Tibial nerve (tissue), 4 donors: ENCODE data around the gene WFS1. TPM values are rescaled to one million over a fixed set of nuclear protein-coding genes. Genes with fewer than 3 reads are reported as not detected.

Experiments
- DNase-seq, 2 donors: peaks; one replicate each; pipeline ENCODE4 v3.0.0-alpha.2; 2019; ENCODE audit warnings: low spot score in 2 of 2
- H3K27ac ChIP-seq, 4 donors: fragments of 200-600 bp; sonication (generic) in 3 of 4; one replicate each; pipeline ENCODE4 v1.5.1; 2017 to 2019; ENCODE audit warnings: mild to moderate bottlenecking in 1 of 4
- H3K27me3 ChIP-seq, 2 donors: fragments of 200-600 bp; sonication (generic) in 1 of 2; one replicate each; pipeline versions ENCODE4 v1.5.1 to v1.6.0; 2017 to 2019
- H3K36me3 ChIP-seq, 3 donors: fragments of 200-600 bp; sonication (generic); one replicate each; pipeline ENCODE4 v1.5.1; 2018 to 2019
- H3K4me1 ChIP-seq, 4 donors: fragments of 200-600 bp; sonication (generic) in 3 of 4; one replicate each; pipeline ENCODE4 v1.5.1; 2017 to 2019
- H3K4me3 ChIP-seq, 4 donors: fragments of 200-600 bp; sonication (generic) in 3 of 4; one replicate each; pipeline ENCODE4 v1.5.1; 2017 to 2019; ENCODE audit warnings: mild to moderate bottlenecking in 1 of 4, moderate library complexity in 1 of 4
- H3K9me3 ChIP-seq, 4 donors: fragments of 200-600 bp; sonication (generic) in 3 of 4; one replicate each; pipeline ENCODE4 v1.5.1; 2017 to 2019
- CTCF ChIP-seq, 5 experiments: fragments of 200-600 bp in 3 of 5; fragments of 450-650 bp in 2 of 5; sonication (generic) in 3 of 5; IDR thresholded peaks; one replicate each; pipeline ENCODE4 v1.5.1; 2016 to 2019; ENCODE audit warnings: antibody characterized with exemption in 5 of 5, mild to moderate bottlenecking in 3 of 5, moderate library complexity in 2 of 5
- EP300 ChIP-seq, 2 donors: sonication (generic); formaldehyde crosslinking; IDR thresholded peaks; one replicate each; pipeline ENCODE4 v1.6.1; 2017; ENCODE audit warnings: antibody characterized with exemption in 2 of 2, mild to moderate bottlenecking in 1 of 2
- POLR2A ChIP-seq, 2 donors: fragments of 450-650 bp; IDR thresholded peaks; one replicate each; pipeline ENCODE4 v1.6.1; 2017; ENCODE audit warnings: antibody characterized with exemption in 2 of 2, mild to moderate bottlenecking in 2 of 2, moderate library complexity in 2 of 2
- WGBS, 2 donors: methylation state at CpG; one replicate each; pipeline ENCODE4 v1.1.5; 2018; 5-methylcytosine and 5-hydroxymethylcytosine counted together
- total RNA-seq, 4 donors: library from RNA; depleted of rRNA; stranded (reverse); fragments of >200 nt; gene quantifications; one replicate each; pipeline ENCODE4 v1.1.0, GENCODE V29; 2016

Gene WFS1
- total RNA-seq, 4 donors from 2014 or later = 52.8 to 125 (median 57.9) TPM

- DNase-seq = no peak
- Histone ChIP-seq H3K9me3 (no peaks in the 10 kb centered on the region), H3K4me3 (no peak overlapping the region), H3K27ac (no peak overlapping the region), H3K4me1 (no peaks in the 10 kb centered on the region), H3K27me3 (no peaks in the 10 kb centered on the region), H3K36me3 (peaks cover 0 to 99% (median 2%) of the 10 kb centered on the region in 3 donors)
- WGBS, 2 donors = 85 to 89% methylated on average over 21 to 23 of the region's 25 CpGs
- TF ChIP-seq EP300 (IDR thresholded peaks at IDR 0.05) (no peak), POLR2A (IDR thresholded peaks at IDR 0.05) (no peak), CTCF (IDR thresholded peaks at IDR 0.05) (no peak)
These were observed 21.3 kb downstream of the WFS1 start for GRCh38 chr4:6290769-6291547.

- WGBS, 2 donors = 81 to 82% methylated on average over 16 to 20 of the region's 21 CpGs
- peaks cover 0 to 100% (median 4%) of the 10 kb centered on the region in 3 donors for H3K36me3 ChIP-seq
- DNase-seq = no peak
- H3K4me3 ChIP-seq = no peak overlapping the region
- H3K4me1 ChIP-seq = no peaks in the 10 kb centered on the region
- no peaks in the 10 kb centered on the region for H3K27me3 ChIP-seq
- H3K9me3 ChIP-seq = no peaks in the 10 kb centered on the region
- TF ChIP-seq EP300 (IDR thresholded peaks at IDR 0.05) (no peak), CTCF (IDR thresholded peaks at IDR 0.05) (no peak), POLR2A (IDR thresholded peaks at IDR 0.05) (no peak)
- H3K27ac ChIP-seq = no peak overlapping the region
These were observed 22.2 kb downstream of the WFS1 start for GRCh38 chr4:6291784-6292297.

GRCh38 chr4:6292376-6293096 is 22.9 kb downstream of the WFS1 start:
- Histone ChIP-seq H3K27ac (no peak overlapping the region), H3K9me3 (no peaks in the 10 kb centered on the region), H3K4me1 (no peaks in the 10 kb centered on the region), H3K4me3 (no peak overlapping the region), H3K36me3 (peaks cover 0 to 100% (median 4%) of the 10 kb centered on the region in 3 donors), H3K27me3 (no peaks in the 10 kb centered on the region)
- no peak for DNase-seq
- 70 to 79% methylated on average over 8 to 13 of the region's 13 CpGs for WGBS, 2 donors
- no peak for TF ChIP-seq CTCF (IDR thresholded peaks at IDR 0.05)
- no peak for TF ChIP-seq EP300 (IDR thresholded peaks at IDR 0.05)
- no peak for TF ChIP-seq POLR2A (IDR thresholded peaks at IDR 0.05)

GRCh38 chr4:6293097-6293445 is 23.4 kb downstream of the WFS1 start:
- no peaks in the 10 kb centered on the region for H3K9me3 ChIP-seq
- no peak for TF ChIP-seq CTCF (IDR thresholded peaks at IDR 0.05)
- no peak for TF ChIP-seq POLR2A (IDR thresholded peaks at IDR 0.05)
- no peak for TF ChIP-seq EP300 (IDR thresholded peaks at IDR 0.05)
- H3K36me3 ChIP-seq = peaks cover 0 to 100% (median 4%) of the 10 kb centered on the region in 3 donors
- no peaks in the 10 kb centered on the region for H3K27me3 ChIP-seq
- DNase-seq = no peak
- no peaks in the 10 kb centered on the region for H3K4me1 ChIP-seq
- H3K27ac ChIP-seq = no peak overlapping the region
- 89 to 93% methylated on average over 8 of the region's 8 CpGs for WGBS, 2 donors
- no peak overlapping the region for H3K4me3 ChIP-seq

GRCh38 chr4:6293661-6294060 is 24.0 kb downstream of the WFS1 start:
- peaks cover 0 to 100% (median 4%) of the 10 kb centered on the region in 3 donors for H3K36me3 ChIP-seq
- no peak for TF ChIP-seq EP300 (IDR thresholded peaks at IDR 0.05)
- TF ChIP-seq CTCF (IDR thresholded peaks at IDR 0.05) = no peak
- no peak for TF ChIP-seq POLR2A (IDR thresholded peaks at IDR 0.05)
- no peaks in the 10 kb centered on the region for H3K27me3 ChIP-seq
- H3K4me1 ChIP-seq = no peaks in the 10 kb centered on the region
- H3K4me3 ChIP-seq = no peak overlapping the region
- DNase-seq = no peak
- no peaks in the 10 kb centered on the region for H3K9me3 ChIP-seq
- 89 to 91% methylated on average over 8 of the region's 8 CpGs for WGBS, 2 donors
- no peak overlapping the region for H3K27ac ChIP-seq
